HCT116 (cell line): ENCODE results near the gene FBXL16. TPM values are rescaled to one million over a fixed set of nuclear protein-coding genes. Genes with fewer than 3 reads are reported as not detected.

ENCODE experiments used
- ATAC-seq: fragments of 200-7000 bp; cut with Tn5 transposase; 2 replicates; pipeline ENCODE4 v1.9.1; 2020; ENCODE audit warnings: mild to moderate bottlenecking, moderate library complexity
- BruUV-seq: library from RNA; stranded (reverse); fragments of 400-500 nt; replicated peaks from 2 replicates; lab custom pipeline; 2021; lab: Mats Ljungman, UMichigan
- CTCF ChIA-PET: fragments of 300-600 bp; sonication (Branson Sonifier 250); formaldehyde crosslinking; loops from one replicate; lab custom pipeline; 2021; ENCODE audit warnings: antibody characterized with exemption; lab: Charles Lee
- POLR2A ChIA-PET: fragments of 300-600, 350-600 bp; sonication (Branson Sonifier 250); formaldehyde crosslinking; loops from one replicate; lab custom pipeline; 2021; ENCODE audit warnings: antibody characterized with exemption; lab: Charles Lee
- RAD21 ChIA-PET, 2 experiments: fragments of 300-600 bp; sonication (Branson Sonifier 250); formaldehyde crosslinking; loops; one replicate each; lab custom pipeline; 2023; ENCODE audit warnings: low total read pairs in 2 of 2; ENCODE audit not compliant: uncharacterized antibody in 2 of 2, unreplicated experiment in 2 of 2, low non-redundant PET in 1 of 2; lab: Charles Lee
- DNase-seq: peaks from one replicate; pipeline ENCODE4 v3.0.0-alpha.2; 2010; ENCODE audit warnings: low read depth, low spot score
- H2AFZ ChIP-seq: fragments of 200-600 bp; shearing (Covaris generic), sonication (generic); 2 replicates; pipeline ENCODE4 v1.6.1; 2017; ENCODE audit warnings: low read depth, mixed run types, mixed read lengths, antibody characterized with exemption, low read length; ENCODE audit not compliant: poor library complexity, severe bottlenecking
- H3K27ac ChIP-seq: 2 replicates; pipeline ENCODE4 v1.5.1; 2012; ENCODE audit warnings: low read depth, low read length
- H3K27me3 ChIP-seq: fragments of 200-600 bp; sonication (generic); 2 replicates; pipeline ENCODE4 v1.6.1; 2016; ENCODE audit warnings: mixed run types, low read length, mixed read lengths; ENCODE audit not compliant: insufficient read depth
- H3K36me3 ChIP-seq, 2 experiments: fragments of 200-500 bp in 1 of 2; fragments of 200-600 bp in 1 of 2; sonication (Bioruptor generic) in 1 of 2; sonication (generic) in 1 of 2; 2 replicates each; pipeline versions ENCODE4 v1.5.1 to v1.6.1; 2014 to 2016; ENCODE audit warnings: low read length in 2 of 2, inconsistent platforms in 1 of 2, mixed read lengths in 1 of 2, mixed run types in 1 of 2; ENCODE audit not compliant: insufficient read depth in 2 of 2, control insufficient read depth in 1 of 2
- H3K4me1 ChIP-seq, 2 experiments: fragments of 200-600 bp in 1 of 2; sonication (generic) in 1 of 2; 2 replicates each; pipeline versions ENCODE4 v1.5.1 to v1.6.1; 2012 to 2017; ENCODE audit warnings: low read length in 2 of 2, inconsistent platforms in 1 of 2, mild to moderate bottlenecking in 1 of 2, mixed read lengths in 1 of 2, mixed run types in 1 of 2, moderate library complexity in 1 of 2; ENCODE audit not compliant: insufficient read depth in 2 of 2, control insufficient read depth in 1 of 2
- H3K4me2 ChIP-seq: fragments of 200-600 bp; sonication (generic); 2 replicates; pipeline ENCODE4 v1.6.1; 2017; ENCODE audit warnings: mixed run types, low read length, mixed read lengths
- H3K4me3 ChIP-seq, 2 experiments: fragments of 200-600 bp in 1 of 2; sonication (generic) in 1 of 2; replicated peaks in 1 of 2; 2 replicates each; pipeline ENCODE4 v1.5.1; 2011 to 2016; ENCODE audit warnings: low read length in 2 of 2, control low read depth in 1 of 2, low read depth in 1 of 2, mild to moderate bottlenecking in 1 of 2, mixed read lengths in 1 of 2, mixed run types in 1 of 2
- H3K79me2 ChIP-seq: fragments of 200-600 bp; sonication (generic); 2 replicates; pipeline ENCODE4 v1.6.1; 2017; ENCODE audit warnings: mild to moderate bottlenecking, mixed run types, low read length, moderate library complexity, mixed read lengths; ENCODE audit not compliant: insufficient read depth
- H3K9ac ChIP-seq: fragments of 200-600 bp; sonication (generic); 2 replicates; pipeline ENCODE4 v1.6.1; 2016; ENCODE audit warnings: low read length, mixed read lengths
- H3K9me2 ChIP-seq: fragments of 200-600 bp; sonication (generic), shearing (Covaris generic); 2 replicates; pipeline ENCODE4 v1.6.1; 2017; ENCODE audit warnings: mixed run types, mild to moderate bottlenecking, moderate library complexity; ENCODE audit not compliant: insufficient read depth
- H3K9me3 ChIP-seq, 2 experiments: fragments of 200-500 bp in 1 of 2; fragments of 200-600 bp in 1 of 2; sonication (Bioruptor generic) in 1 of 2; sonication (generic) in 1 of 2; 2 replicates each; pipeline ENCODE4 v1.6.1; 2014 to 2017; ENCODE audit warnings: low read length in 2 of 2, mixed read lengths in 2 of 2, inconsistent platforms in 1 of 2, low read depth in 1 of 2, mild to moderate bottlenecking in 1 of 2, mixed run types in 1 of 2, moderate library complexity in 1 of 2; ENCODE audit not compliant: control insufficient read depth in 1 of 2, insufficient read depth in 1 of 2
- H4K20me1 ChIP-seq: fragments of 200-600 bp; sonication (generic), shearing (Covaris generic); 2 replicates; pipeline ENCODE4 v1.6.1; 2017; ENCODE audit warnings: mixed run types, mild to moderate bottlenecking, moderate library complexity; ENCODE audit not compliant: insufficient read depth
- ATF3 ChIP-seq: IDR thresholded peaks from 2 replicates; pipeline ENCODE4 v1.6.1; 2012
- CBX3 ChIP-seq: IDR thresholded peaks from 2 replicates; pipeline ENCODE4 v1.6.1; 2012; ENCODE audit warnings: low read depth
- CEBPB ChIP-seq: IDR thresholded peaks from 2 replicates; pipeline ENCODE4 v1.6.1; 2012; ENCODE audit warnings: low read depth
- CTCF ChIP-seq, 3 experiments: fragments of 200-600 bp in 1 of 3; sonication (generic) in 1 of 3; IDR thresholded peaks in 2 of 3; conservative IDR thresholded peaks in 1 of 3; 2 replicates each; pipeline ENCODE4 v1.5.1; 2012 to 2017; ENCODE audit warnings: low read depth in 2 of 3, low read length in 2 of 3, antibody characterized with exemption in 1 of 3, borderline replicate concordance in 1 of 3, control low read depth in 1 of 3, mild to moderate bottlenecking in 1 of 3, mixed read lengths in 1 of 3, mixed run types in 1 of 3, moderate library complexity in 1 of 3; ENCODE audit not compliant: insufficient read depth in 1 of 3
- EGR1 ChIP-seq: IDR thresholded peaks from 2 replicates; pipeline ENCODE4 v1.6.1; 2012; ENCODE audit warnings: low read depth
- ELF1 ChIP-seq: IDR thresholded peaks from 2 replicates; pipeline ENCODE4 v1.6.1; 2012; ENCODE audit warnings: low read depth, borderline replicate concordance
- EZH2phosphoT487 ChIP-seq: fragments of 200-600 bp; IDR thresholded peaks from 2 replicates; pipeline ENCODE4 v1.6.1; 2018; ENCODE audit warnings: antibody characterized with exemption, borderline replicate concordance
- FOSL1 ChIP-seq: IDR thresholded peaks from 2 replicates; pipeline ENCODE4 v1.6.1; 2012; ENCODE audit warnings: low read depth
- JUND ChIP-seq: IDR thresholded peaks from 2 replicates; pipeline ENCODE4 v1.6.1; 2012
- MAX ChIP-seq: IDR thresholded peaks from 2 replicates; pipeline ENCODE4 v1.6.1; 2012
- POLR2AphosphoS5 ChIP-seq: IDR thresholded peaks from 2 replicates; pipeline ENCODE4 v1.6.1; 2011; ENCODE audit warnings: mild to moderate bottlenecking, low read depth, low read length, moderate library complexity
- RAD21 ChIP-seq: IDR thresholded peaks from 2 replicates; pipeline ENCODE4 v1.6.1; 2012; ENCODE audit warnings: low read depth, mild to moderate bottlenecking
- SIN3A ChIP-seq: IDR thresholded peaks from 2 replicates; pipeline ENCODE4 v1.6.1; 2012; ENCODE audit warnings: low read depth
- SRF ChIP-seq: IDR thresholded peaks from 2 replicates; pipeline ENCODE4 v1.6.1; 2012; ENCODE audit warnings: low read depth
- TCF7L2 ChIP-seq: IDR thresholded peaks from 2 replicates; pipeline ENCODE4 v1.7.0; 2011; ENCODE audit warnings: borderline replicate concordance, inconsistent platforms; ENCODE audit not compliant: insufficient read depth, insufficient read length; ENCODE audit errors: extremely low read depth
- YY1 ChIP-seq: IDR thresholded peaks from 2 replicates; pipeline ENCODE4 v1.6.1; 2011; ENCODE audit warnings: low read length, low read depth, moderate library complexity, mild to moderate bottlenecking; ENCODE audit not compliant: insufficient replicate concordance; ENCODE audit errors: extremely low read depth
- ZFX ChIP-seq: fragments of 450-650 bp; IDR thresholded peaks from 2 replicates; pipeline ENCODE4 v1.6.1; 2017
- ZNF274 ChIP-seq: fragments of 200-500 bp; sonication (Bioruptor generic); IDR thresholded peaks from 2 replicates; pipeline ENCODE4 v1.6.1; 2014; ENCODE audit warnings: mild to moderate bottlenecking, low read depth, low read length, inconsistent platforms
- intact Hi-C: fragments of 100-400 bp; cut with micrococcal nuclease; formaldehyde crosslinking; loops from 2 replicates; pipeline ENCODE4 v1.10.0; 2022
- total RNA-seq: library from RNA; stranded (reverse); gene quantifications from one replicate; pipeline ENCODE4 v1.2.1, GENCODE V29; 2021; ENCODE audit not compliant: unreplicated experiment

FBXL16 gene
- total RNA-seq, 1 experiment from 2014 or later = 49.7 TPM

GRCh38 chr16:732332-732731, 26.7 kb upstream of the FBXL16 start:
- H3K4me3 ChIP-seq = no peak overlapping the region

GRCh38 chr16:730666-731509, 25.3 kb upstream of the FBXL16 start:
- intact Hi-C loops = no loop called here
- Histone ChIP-seq H3K36me3 (peaks cover 3 to 9% of the 10 kb centered on the region in 2 experiments; a peak in 3 of 4 replicates), H3K4me2 (no peak overlapping the region), H2AFZ (no peak overlapping the region), H3K27me3 (no peaks in the 10 kb centered on the region), H3K79me2 (peaks cover 19% of the 10 kb centered on the region; the same call in 1 of the 2 replicates), H3K9me2 (no peaks in the 10 kb centered on the region), H3K4me1 (peaks cover 4 to 25% of the 10 kb centered on the region in 2 experiments; a peak in 3 of 4 replicates), H3K9ac (no peak overlapping the region), H4K20me1 (no peaks in the 10 kb centered on the region), H3K27ac (peak overlapping the region; percentile 95; the same call in 1 of the 2 replicates), H3K4me3 (no peak overlapping the region), H3K9me3 (no peaks in the 10 kb centered on the region)
- ChIA-PET RAD21 (no interaction called here), POLR2A (interaction anchor here (0.9 kb wide), 1 partner anchor 10 kb away, joined by 3 read pairs; the partner anchor contains the start of gene ANTKMT), CTCF (interaction anchor here (3.0 kb wide), 1 partner anchor 10 kb away, joined by 9 read pairs; the partner anchor contains the start of gene CIAO3)
- BruUV-seq = no TSS peak
- ATAC-seq (no peak), DNase-seq (no peak)
- no peak for TF ChIP-seq MAX
- no peak for TF ChIP-seq JUND
- no peak for TF ChIP-seq SIN3A
- no peak for TF ChIP-seq EGR1
- no peak for TF ChIP-seq ATF3
- TF ChIP-seq ELF1 = no peak
- no peak for TF ChIP-seq CEBPB
- no peak for TF ChIP-seq ZNF274
- TF ChIP-seq CTCF (IDR thresholded peaks at IDR 0.05 in 2 of 3, conservative IDR thresholded peaks at IDR 0.05 in 1 of 3; ENCODE audit: borderline replicate concordance in 1 of 3, insufficient read depth in 1 of 3, low read depth in 2 of 3, low read length in 2 of 3) = no peak
- TF ChIP-seq EZH2phosphoT487 = no peak
- TF ChIP-seq TCF7L2 = no peak
- no peak for TF ChIP-seq FOSL1
- no peak for TF ChIP-seq SRF
- TF ChIP-seq CBX3 = no peak
- TF ChIP-seq ZFX = no peak
- no peak for TF ChIP-seq RAD21
- no peak for TF ChIP-seq POLR2AphosphoS5

More at GRCh38 chr16:732332-732731, 26.7 kb upstream of the FBXL16 start:
- no peak overlapping the region for H3K9ac ChIP-seq
- H4K20me1 ChIP-seq = no peaks in the 10 kb centered on the region
- ATAC-seq = no peak
- CTCF ChIA-PET = no interaction called here
- RAD21 ChIA-PET = interaction anchor here in 1 of 2 experiments (0.6 kb wide), 1 partner anchor 100 kb away, joined by 3 read pairs; no protein-coding TSS in a partner anchor
- no TSS peak for BruUV-seq
- H3K36me3 ChIP-seq = peaks cover 6 to 13% of the 10 kb centered on the region in 2 experiments
- H3K4me1 ChIP-seq = peaks cover 0 to 14% of the 10 kb centered on the region in 2 experiments; a peak in 3 of 4 replicates
- no peak overlapping the region for H3K4me2 ChIP-seq
- H3K9me2 ChIP-seq = no peaks in the 10 kb centered on the region
- intact Hi-C loops = no loop called here
- no peak for TF ChIP-seq YY1
- peaks cover 19% of the 10 kb centered on the region; the same call in 1 of the 2 replicates for H3K79me2 ChIP-seq
- H3K27ac ChIP-seq = 0 out of 2 replicates have a peak overlapping the region, but pooled peaks have one; percentile 11
- H3K27me3 ChIP-seq = no peaks in the 10 kb centered on the region
- H2AFZ ChIP-seq = no peak overlapping the region
- no peaks in the 10 kb centered on the region for H3K9me3 ChIP-seq
- POLR2A ChIA-PET = interaction anchor here (0.6 to 1.4 kb wide), 2 partner anchors 9 to 13 kb away, joined by 3 read pairs; partner anchors contain the start of gene CIAO3
- no peak for DNase-seq
